Measurements from ENCODE around the gene PDE6B. TPM values are rescaled to one million over a fixed set of nuclear protein-coding genes. Genes with fewer than 3 reads are reported as not detected.

Gene PDE6B
- total and polyA plus RNA-seq, 2 of the 13 experiments (the other 11 are each of a cell fraction or from before 2014, with no cell fraction given): 0.38 to 0.40 TPM

- no peaks in the 10 kb centered on the region for H4K20me1 ChIP-seq (ENCODE audit: insufficient read depth, low read length)
- in situ Hi-C loops (cut with HindIII; ENCODE audit: extremely low pct_ligation_motif_present, low pct_unique_long_range_greater_than_20kb): no loop called here
- H3K4me2 ChIP-seq (ENCODE audit: low read depth, low read length): peak overlapping the region; percentile 62
- no peak for DNase-seq (ENCODE audit: low spot score)
- ChIA-PET POLR2A (no interaction called here), CTCF (ENCODE audit: low intra/inter-chr PET ratio, low total read pairs) (no interaction called here)
- no peaks in the 10 kb centered on the region for H3K79me2 ChIP-seq (ENCODE audit: insufficient read depth, low read length)
- WGBS (ENCODE audit: low lambda C conversion rate): 41% methylated on average over 16 of the region's 18 CpGs
- H2AFZ ChIP-seq (ENCODE audit: low read length): no peak overlapping the region
- intact Hi-C loops (cut with micrococcal nuclease; ENCODE audit: unreplicated experiment): no loop called here
- ATAC-seq: no peak
- no peaks in the 10 kb centered on the region for H3K9me3 ChIP-seq (ENCODE audit: low read length)
- H3K9ac ChIP-seq (ENCODE audit: insufficient read depth, low read depth, low read length): no peak overlapping the region
- peaks cover 44% of the 10 kb centered on the region for H3K4me1 ChIP-seq (ENCODE audit: insufficient read depth, low read length)
- no peaks in the 10 kb centered on the region for H3K36me3 ChIP-seq (replicated peaks in 1 of 2; ENCODE audit: control insufficient read depth in 1 of 2, insufficient read depth in 2 of 2, low read length in 2 of 2)
- no TSS peak for BruUV-seq (replicated peaks)
- H3K27me3 ChIP-seq (ENCODE audit: control insufficient read depth in 1 of 2, insufficient read depth in 2 of 2, low read length in 2 of 2): peaks cover 19 to 70% of the 10 kb centered on the region in 2 experiments
- TF ChIP-seq SOX6 (IDR thresholded peaks at IDR 0.05) (no peak), SOX6 (CRISPR knock-in tag; IDR thresholded peaks at IDR 0.05) (no peak), ZNF3 (CRISPR knock-in tag; IDR thresholded peaks at IDR 0.05) (no peak), ZNF232 (CRISPR knock-in tag; IDR thresholded peaks at IDR 0.05; ENCODE audit: borderline replicate concordance) (no peak), EED (CRISPR knock-in tag; IDR thresholded peaks at IDR 0.05) (no peak), ATF5 (CRISPR knock-in tag; IDR thresholded peaks at IDR 0.05; ENCODE audit: low read depth) (no peak), ZNF670 (CRISPR knock-in tag; IDR thresholded peaks at IDR 0.05; ENCODE audit: borderline replicate concordance) (no peak), ZFP82 (CRISPR knock-in tag; IDR thresholded peaks at IDR 0.05; ENCODE audit: borderline replicate concordance) (no peak), IRF1 (CRISPR knock-in tag; IDR thresholded peaks at IDR 0.05; ENCODE audit: low read depth) (no peak)
- no peak overlapping the region for H3K27ac ChIP-seq (ENCODE audit: extremely low read length, insufficient read depth, low read length)
- no peak for FAIRE-seq
- H3K4me3 ChIP-seq (replicated peaks in 1 of 3; ENCODE audit: insufficient read depth in 1 of 3, low read depth in 2 of 3, low read length in 3 of 3): peak overlapping the region in 1 of 3 experiments; percentile 48; a peak in 1 of 6 replicates
Measured at GRCh38 chr4:650461-650860, 25.1 kb downstream of the PDE6B start.
